Measurements from ENCODE around the gene TFF3.

DNA sequence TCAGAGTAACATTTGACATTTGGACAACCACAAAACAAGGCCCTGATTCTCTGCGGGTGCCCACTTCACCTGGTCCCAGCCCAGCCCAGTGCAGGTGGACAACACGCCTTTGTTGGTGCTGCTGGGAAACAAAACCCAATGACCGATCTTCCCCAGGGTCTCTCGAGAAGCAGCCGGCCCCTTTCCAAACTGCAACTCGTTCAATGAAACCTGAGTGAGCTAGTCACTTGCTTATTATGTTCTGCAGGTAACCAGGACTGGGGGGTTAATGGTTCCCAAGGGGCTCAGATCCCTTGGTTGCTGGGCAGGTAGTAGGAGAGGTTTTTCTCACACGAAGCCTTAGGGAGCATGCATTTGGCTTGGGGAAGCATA, 53.4 kb downstream of the TFF3 start:
- TF ChIP-seq, protein P1, sequence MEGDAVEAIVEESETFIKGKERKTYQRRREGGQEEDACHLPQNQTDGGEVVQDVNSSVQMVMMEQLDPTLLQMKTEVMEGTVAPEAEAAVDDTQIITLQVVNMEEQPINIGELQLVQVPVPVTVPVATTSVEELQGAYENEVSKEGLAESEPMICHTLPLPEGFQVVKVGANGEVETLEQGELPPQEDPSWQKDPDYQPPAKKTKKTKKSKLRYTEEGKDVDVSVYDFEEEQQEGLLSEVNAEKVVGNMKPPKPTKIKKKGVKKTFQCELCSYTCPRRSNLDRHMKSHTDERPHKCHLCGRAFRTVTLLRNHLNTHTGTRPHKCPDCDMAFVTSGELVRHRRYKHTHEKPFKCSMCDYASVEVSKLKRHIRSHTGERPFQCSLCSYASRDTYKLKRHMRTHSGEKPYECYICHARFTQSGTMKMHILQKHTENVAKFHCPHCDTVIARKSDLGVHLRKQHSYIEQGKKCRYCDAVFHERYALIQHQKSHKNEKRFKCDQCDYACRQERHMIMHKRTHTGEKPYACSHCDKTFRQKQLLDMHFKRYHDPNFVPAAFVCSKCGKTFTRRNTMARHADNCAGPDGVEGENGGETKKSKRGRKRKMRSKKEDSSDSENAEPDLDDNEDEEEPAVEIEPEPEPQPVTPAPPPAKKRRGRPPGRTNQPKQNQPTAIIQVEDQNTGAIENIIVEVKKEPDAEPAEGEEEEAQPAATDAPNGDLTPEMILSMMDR (IDR thresholded peaks at IDR 0.05) = no peak
- TF ChIP-seq POLR2A (IDR thresholded peaks at IDR 0.05) = no peak
